GM20000 (cell line): ENCODE data around the gene CCDC91.

Experiments
- DNase-seq: peaks from one replicate; pipeline ENCODE4 v3.0.0; 2012; ENCODE audit warnings: low spot score
- CTCF ChIP-seq: IDR thresholded peaks from 2 replicates; pipeline ENCODE4 v1.5.1; 2012; ENCODE audit warnings: mild to moderate bottlenecking, control low read depth; ENCODE audit errors: extremely low read depth, missing control alignments

CCDC91 gene

GRCh38 chr12:28202374-28203130 is 12.3 kb downstream of the CCDC91 start:
- DNase-seq: no peak
- no peak for TF ChIP-seq CTCF

- TF ChIP-seq CTCF: no peak
- no peak for DNase-seq
These were observed 19.5 kb downstream of the CCDC91 start for GRCh38 chr12:28209782-28210181.

GRCh38 chr12:28212182-28212581 is 21.9 kb downstream of the CCDC91 start:
- no peak for DNase-seq
- TF ChIP-seq CTCF: no peak

GRCh38 chr12:28215021-28215420 is 24.8 kb downstream of the CCDC91 start:
- no peak for TF ChIP-seq CTCF
- no peak for DNase-seq

- no peak for DNase-seq
- TF ChIP-seq CTCF: no peak
These were observed 25.8 kb downstream of the CCDC91 start for GRCh38 chr12:28216016-28216415.

- TF ChIP-seq CTCF: no peak
- DNase-seq: no peak
These were observed 27.5 kb downstream of the CCDC91 start for GRCh38 chr12:28217805-28218204.

GRCh38 chr12:28218875-28219274 is 28.6 kb downstream of the CCDC91 start:
- TF ChIP-seq CTCF: no peak
- DNase-seq: no peak
